H1 (cell line): ENCODE measurements around the gene NKD2. TPM values are rescaled to one million over a fixed set of nuclear protein-coding genes. Genes with fewer than 3 reads are reported as not detected.

ENCODE experiments used
- CTCF ChIA-PET: fragments of 300-600 bp; sonication (Branson Sonifier 250); formaldehyde crosslinking; loops from one replicate; lab custom pipeline; 2021; ENCODE audit not compliant: partially characterized antibody; lab: Charles Lee
- POLR2A ChIA-PET: fragments of 300-600 bp; sonication (Branson Sonifier 250); formaldehyde crosslinking; loops from one replicate; lab custom pipeline; 2021; ENCODE audit warnings: inconsistent platforms; ENCODE audit not compliant: partially characterized antibody; lab: Charles Lee
- DNase-seq, 2 experiments: peaks; one replicate each; pipeline versions ENCODE4 v3.0.0 to v3.0.0-alpha.2; 2010 to 2022; ENCODE audit warnings: low spot score in 2 of 2, low read depth in 1 of 2, mixed read lengths in 1 of 2
- FAIRE-seq: peaks from 2 replicates; lab custom pipeline; 2011; peaks lifted over from hg19 to GRCh38; lab: Jason Lieb, UNC
- H2AFZ ChIP-seq: 2 replicates; pipeline ENCODE4 v1.8.1; 2012; ENCODE audit warnings: low read length, inconsistent platforms
- H2AK5ac ChIP-seq: 2 replicates; pipeline ENCODE4 v1.6.1; 2013; ENCODE audit warnings: low read depth, low read length
- H2BK120ac ChIP-seq: replicated peaks from 2 replicates; pipeline ENCODE3; 2013; ENCODE audit warnings: low read depth, low read length, inconsistent platforms
- H2BK12ac ChIP-seq: 2 replicates; pipeline ENCODE4 v1.6.1; 2013; ENCODE audit warnings: low read depth, low read length
- H2BK15ac ChIP-seq: 2 replicates; pipeline ENCODE4 v1.6.1; 2013; ENCODE audit warnings: low read length
- H2BK20ac ChIP-seq: 2 replicates; pipeline ENCODE4 v1.6.1; 2013; ENCODE audit warnings: low read length
- H2BK5ac ChIP-seq: 2 replicates; pipeline ENCODE4 v1.6.1; 2013; ENCODE audit warnings: low read depth, low read length
- H3K14ac ChIP-seq: 2 replicates; pipeline ENCODE4 v1.6.1; 2013; ENCODE audit warnings: inconsistent platforms; ENCODE audit not compliant: insufficient read length
- H3K18ac ChIP-seq: 2 replicates; pipeline ENCODE4 v1.6.1; 2013; ENCODE audit warnings: low read length; ENCODE audit errors: extremely low read depth
- H3K23ac ChIP-seq: 2 replicates; pipeline ENCODE4 v1.6.1; 2013; ENCODE audit warnings: inconsistent platforms; ENCODE audit not compliant: insufficient read length
- H3K23me2 ChIP-seq: 2 replicates; pipeline ENCODE4 v1.6.1; 2013; ENCODE audit warnings: low read depth, low read length
- H3K27ac ChIP-seq: 2 replicates; pipeline ENCODE4 v1.6.1; 2011; ENCODE audit warnings: low read depth, low read length, inconsistent platforms
- H3K27me3 ChIP-seq, 4 experiments: replicated peaks in 1 of 4; 1 replicate in 1 of 4; 2 replicates in 3 of 4; pipeline versions ENCODE4 v1.6.1 to v1.8.1; 2011 to 2013; ENCODE audit warnings: low read length in 3 of 4, mild to moderate bottlenecking in 3 of 4, inconsistent platforms in 2 of 4, mixed read lengths in 2 of 4, moderate library complexity in 1 of 4; ENCODE audit not compliant: control insufficient read depth in 3 of 4, insufficient read depth in 3 of 4; ENCODE audit errors: extremely low read depth in 1 of 4
- H3K36me3 ChIP-seq, 4 experiments: 2 replicates each; pipeline versions ENCODE4 v1.6.1 to v1.8.1; 2011 to 2013; ENCODE audit warnings: mild to moderate bottlenecking in 4 of 4, low read length in 3 of 4, moderate library complexity in 2 of 4, control low read depth in 1 of 4, inconsistent platforms in 1 of 4; ENCODE audit not compliant: insufficient read depth in 4 of 4, control insufficient read depth in 2 of 4
- H3K4ac ChIP-seq: replicated peaks from 2 replicates; pipeline ENCODE3; 2013; ENCODE audit warnings: low read length, low read depth, mixed read lengths, inconsistent platforms; ENCODE audit not compliant: insufficient read length
- H3K4me1 ChIP-seq, 4 experiments: replicated peaks in 1 of 4; 1 replicate in 1 of 4; 2 replicates in 3 of 4; pipeline versions ENCODE4 v1.6.1 to v1.8.1; 2011 to 2013; ENCODE audit warnings: low read length in 3 of 4, inconsistent platforms in 2 of 4, mixed read lengths in 1 of 4; ENCODE audit not compliant: insufficient read depth in 4 of 4, control insufficient read depth in 3 of 4
- H3K4me2 ChIP-seq, 2 experiments: 2 replicates each; pipeline versions ENCODE4 v1.6.1 to v1.8.1; 2011 to 2013; ENCODE audit warnings: low read depth in 2 of 2, low read length in 2 of 2, control low read depth in 1 of 2, inconsistent platforms in 1 of 2, mild to moderate bottlenecking in 1 of 2; ENCODE audit not compliant: insufficient read depth in 1 of 2
- H3K4me3 ChIP-seq, 4 experiments: fragments of 200-600, 300-600 bp in 1 of 4; sonication (generic), shearing (Covaris generic), sonication (Bioruptor Twin) in 1 of 4; 2 replicates each; pipeline versions ENCODE4 v1.5.1 to v1.8.1; 2011 to 2016; ENCODE audit warnings: low read length in 4 of 4, low read depth in 3 of 4, control low read depth in 2 of 4, inconsistent platforms in 2 of 4, mild to moderate bottlenecking in 2 of 4, mixed read lengths in 1 of 4, moderate library complexity in 1 of 4; ENCODE audit not compliant: insufficient read depth in 2 of 4; ENCODE audit errors: extremely low read depth in 1 of 4
- H3K56ac ChIP-seq: replicated peaks from 2 replicates; pipeline ENCODE3; 2013; ENCODE audit warnings: low read depth, mild to moderate bottlenecking, mixed read lengths, low read length, inconsistent platforms; ENCODE audit not compliant: insufficient read length
- H3K79me1 ChIP-seq: 2 replicates; pipeline ENCODE4 v1.6.1; 2013; ENCODE audit warnings: low read depth, low read length, control low read depth
- H3K79me2 ChIP-seq, 2 experiments: 2 replicates each; pipeline versions ENCODE4 v1.6.1 to v1.8.1; 2012 to 2013; ENCODE audit warnings: low read length in 2 of 2, mild to moderate bottlenecking in 2 of 2, inconsistent platforms in 1 of 2; ENCODE audit not compliant: insufficient read depth in 2 of 2, control insufficient read depth in 1 of 2
- H3K9ac ChIP-seq, 4 experiments: replicated peaks in 1 of 4; 1 replicate in 1 of 4; 2 replicates in 3 of 4; pipeline versions ENCODE4 v1.6.1 to v1.8.1; 2011 to 2013; ENCODE audit warnings: low read depth in 3 of 4, low read length in 3 of 4, control low read depth in 2 of 4, mild to moderate bottlenecking in 2 of 4, moderate library complexity in 2 of 4, inconsistent platforms in 1 of 4; ENCODE audit errors: extremely low read depth in 1 of 4
- H3K9me3 ChIP-seq, 2 experiments: 2 replicates each; pipeline versions ENCODE4 v1.6.1 to v1.8.1; 2012 to 2013; ENCODE audit warnings: mild to moderate bottlenecking in 2 of 2, moderate library complexity in 2 of 2, control low read depth in 1 of 2, inconsistent platforms in 1 of 2, low read depth in 1 of 2, low read length in 1 of 2, mixed read lengths in 1 of 2; ENCODE audit not compliant: insufficient read depth in 2 of 2
- H4K20me1 ChIP-seq, 2 experiments: replicated peaks in 1 of 2; 2 replicates each; pipeline versions ENCODE3 to v1.8.1; 2011 to 2013; ENCODE audit warnings: inconsistent platforms in 2 of 2, low read length in 2 of 2, mild to moderate bottlenecking in 1 of 2; ENCODE audit not compliant: insufficient read depth in 2 of 2, control insufficient read depth in 1 of 2
- H4K5ac ChIP-seq: 2 replicates; pipeline ENCODE4 v1.6.1; 2013; ENCODE audit warnings: low read length, low read depth, mixed read lengths, inconsistent platforms; ENCODE audit not compliant: insufficient read length
- H4K8ac ChIP-seq: 2 replicates; pipeline ENCODE4 v1.8.0; 2013; ENCODE audit warnings: mild to moderate bottlenecking, moderate library complexity, low read length, inconsistent platforms; ENCODE audit not compliant: insufficient read depth; ENCODE audit errors: extremely low read depth
- H4K91ac ChIP-seq: replicated peaks from 2 replicates; pipeline ENCODE3; 2013; ENCODE audit warnings: low read length, mixed read lengths, inconsistent platforms; ENCODE audit not compliant: insufficient read length
- BACH1 ChIP-seq: IDR thresholded peaks from 2 replicates; pipeline ENCODE4 v1.6.1; 2012; ENCODE audit warnings: low read length, improper control_type of control experiment
- CREB1 ChIP-seq: IDR thresholded peaks from 2 replicates; pipeline ENCODE4 v1.6.1; 2012; ENCODE audit warnings: inconsistent platforms
- PHF8 ChIP-seq: fragments of 200-600 bp; sonication (generic); conservative IDR thresholded peaks from 2 replicates; pipeline ENCODE4 v1.7.1; 2012; ENCODE audit warnings: low read depth, mild to moderate bottlenecking, inconsistent platforms, low read length, moderate library complexity
- POLR2A ChIP-seq, 2 experiments: IDR thresholded peaks; 1 replicate in 1 of 2; 2 replicates in 1 of 2; pipeline ENCODE4 v1.6.1; 2011; ENCODE audit warnings: low read depth in 2 of 2, low read length in 2 of 2, mild to moderate bottlenecking in 2 of 2; ENCODE audit errors: control extremely low read depth in 1 of 2
- RAD21 ChIP-seq, 2 experiments: IDR thresholded peaks in 1 of 2; conservative IDR thresholded peaks in 1 of 2; 2 replicates each; pipeline ENCODE4 v1.6.1; 2011; ENCODE audit warnings: low read depth in 2 of 2, low read length in 2 of 2, improper control_type of control experiment in 1 of 2, inconsistent platforms in 1 of 2, mild to moderate bottlenecking in 1 of 2, moderate library complexity in 1 of 2
- SP4 ChIP-seq: IDR thresholded peaks from 2 replicates; pipeline ENCODE4 v1.6.1; 2012; ENCODE audit warnings: low read length, inconsistent platforms
- TAF1 ChIP-seq: IDR thresholded peaks from 2 replicates; pipeline ENCODE4 v1.6.1; 2011; ENCODE audit warnings: mild to moderate bottlenecking, low read depth, low read length
- TBP ChIP-seq: IDR thresholded peaks from 2 replicates; pipeline ENCODE4 v1.6.1; 2011; ENCODE audit warnings: low read depth, low read length, improper control_type of control experiment
- TEAD4 ChIP-seq: IDR thresholded peaks from 2 replicates; pipeline ENCODE4 v1.6.1; 2012; ENCODE audit warnings: low read depth, low read length, inconsistent platforms, mixed read lengths
- WGBS, 2 experiments: shearing (Covaris generic) in 1 of 2; methylation state at CpG; one replicate each; pipeline versions ENCODE4 v1.1.6 to v1.1.7; 2013 to 2015; ENCODE audit warnings: low lambda C conversion rate in 2 of 2, mixed read lengths in 2 of 2, inconsistent platforms in 1 of 2, low coverage in 1 of 2, missing lambda C conversion rate in 1 of 2; ENCODE audit not compliant: insufficient replicate concordance in 2 of 2, insufficient coverage in 1 of 2, insufficient read length in 1 of 2; ENCODE audit errors: extremely low coverage in 1 of 2, missing lambda C conversion rate in 1 of 2; 5-methylcytosine and 5-hydroxymethylcytosine counted together
- polyA plus RNA-seq, 7 experiments: library from polyadenylated mRNA; depleted of rRNA in 3 of 7; stranded (reverse) in 5 of 7; unstranded in 2 of 7; fragments of >200 nt in 5 of 7; fragments of 200-250 nt in 2 of 7; gene quantifications; 1 replicate in 5 of 7; 2 replicates in 1 of 7; 4 replicates in 1 of 7; pipeline versions ENCODE4 v1.2.1 to v1.2.3, GENCODE V29; 2011 to 2013; ENCODE audit warnings: missing spikeins in 2 of 7, mixed read lengths in 2 of 7
- total RNA-seq: library from RNA; stranded (reverse); fragmentation: NEBNext Ultra II Directional; extraction: Animal tissue kit (Norgen Biotek cat#: 25700); gene quantifications from 2 replicates; pipeline ENCODE4 v1.2.1, GENCODE V29; 2021

Gene NKD2
- total and polyA plus RNA-seq, 2 of the 8 experiments (the other 6 are each of a cell fraction or from before 2014, with no cell fraction given) = 5.5 to 7.9 TPM

GRCh38 chr5:987761-988160 lies 20.8 kb upstream of the NKD2 start:
- no peak for DNase-seq
- no peaks in the 10 kb centered on the region for H3K27me3 ChIP-seq
- TF ChIP-seq PHF8 = no peak
- no peak for TF ChIP-seq RAD21 (IDR thresholded peaks at IDR 0.05 in 1 of 2, conservative IDR thresholded peaks at IDR 0.05 in 1 of 2; ENCODE audit: low read depth in 2 of 2, low read length in 2 of 2)
- TF ChIP-seq BACH1 = no peak
- TF ChIP-seq POLR2A (IDR thresholded peaks at IDR 0.05; ENCODE audit: control extremely low read depth in 1 of 2, low read depth in 2 of 2, low read length in 2 of 2) = no peak
- no peak for TF ChIP-seq TAF1
- TF ChIP-seq CREB1 = no peak
- no peak for TF ChIP-seq SP4
- TF ChIP-seq TEAD4 = no peak
- TF ChIP-seq TBP = no peak
- TF ChIP-seq, all 59 proteins: peak for 0
- H2BK12ac ChIP-seq = no peak overlapping the region
- H3K4ac ChIP-seq = no peak overlapping the region
- H3K18ac ChIP-seq = no peak overlapping the region
- H2AK5ac ChIP-seq = no peak overlapping the region
- no peak for FAIRE-seq
- H4K20me1 ChIP-seq = peaks cover 0 to 4% of the 10 kb centered on the region in 2 experiments
- H2AFZ ChIP-seq = no peak overlapping the region
- no peak overlapping the region for H4K91ac ChIP-seq
- H2BK120ac ChIP-seq = no peak overlapping the region
- H4K5ac ChIP-seq = no peak overlapping the region
- no peaks in the 10 kb centered on the region for H3K9me3 ChIP-seq
- H3K27ac ChIP-seq = no peak overlapping the region
- ChIA-PET CTCF (interaction anchor here (0.9 to 6.0 kb wide), 2 partner anchors 20 to 29 kb away, joined by 3 to 71 read pairs; partner anchors contain the start of gene NKD2), POLR2A (interaction anchor here (1.2 kb wide), 1 partner anchor 86 kb away, joined by 4 read pairs; no protein-coding TSS in a partner anchor)
- H3K9ac ChIP-seq = no peak overlapping the region
- no peaks in the 10 kb centered on the region for H3K36me3 ChIP-seq
- H3K56ac ChIP-seq = no peak overlapping the region
- H4K8ac ChIP-seq = no peak overlapping the region
- WGBS, 2 experiments = 79% methylated on average over 2 of the region's 2 CpGs; no CpG with 5 or more reads in 1 of the 2 experiments
- H3K79me2 ChIP-seq = no peaks in the 10 kb centered on the region
- H3K14ac ChIP-seq = no peak overlapping the region
- peaks cover 0 to 1% (median 0%) of the 10 kb centered on the region in 4 experiments; a peak in 4 of 7 replicates for H3K4me1 ChIP-seq
- no peak overlapping the region for H2BK5ac ChIP-seq
- no peaks in the 10 kb centered on the region; the same call in 1 of the 2 replicates for H3K79me1 ChIP-seq
- H3K23ac ChIP-seq = no peak overlapping the region
- H3K23me2 ChIP-seq = peaks cover 4% of the 10 kb centered on the region; the same call in 1 of the 2 replicates
- no peak overlapping the region for H3K4me2 ChIP-seq
- no peak overlapping the region for H3K4me3 ChIP-seq
- H2BK15ac ChIP-seq = no peak overlapping the region
- H2BK20ac ChIP-seq = no peak overlapping the region
